ENCODE results near the gene ULBP3. TPM values are rescaled to one million over a fixed set of nuclear protein-coding genes. Genes with fewer than 3 reads are reported as not detected.

Gene ULBP3
- total RNA-seq: 15.9 and 18.5 TPM in 2 replicates

DNA sequence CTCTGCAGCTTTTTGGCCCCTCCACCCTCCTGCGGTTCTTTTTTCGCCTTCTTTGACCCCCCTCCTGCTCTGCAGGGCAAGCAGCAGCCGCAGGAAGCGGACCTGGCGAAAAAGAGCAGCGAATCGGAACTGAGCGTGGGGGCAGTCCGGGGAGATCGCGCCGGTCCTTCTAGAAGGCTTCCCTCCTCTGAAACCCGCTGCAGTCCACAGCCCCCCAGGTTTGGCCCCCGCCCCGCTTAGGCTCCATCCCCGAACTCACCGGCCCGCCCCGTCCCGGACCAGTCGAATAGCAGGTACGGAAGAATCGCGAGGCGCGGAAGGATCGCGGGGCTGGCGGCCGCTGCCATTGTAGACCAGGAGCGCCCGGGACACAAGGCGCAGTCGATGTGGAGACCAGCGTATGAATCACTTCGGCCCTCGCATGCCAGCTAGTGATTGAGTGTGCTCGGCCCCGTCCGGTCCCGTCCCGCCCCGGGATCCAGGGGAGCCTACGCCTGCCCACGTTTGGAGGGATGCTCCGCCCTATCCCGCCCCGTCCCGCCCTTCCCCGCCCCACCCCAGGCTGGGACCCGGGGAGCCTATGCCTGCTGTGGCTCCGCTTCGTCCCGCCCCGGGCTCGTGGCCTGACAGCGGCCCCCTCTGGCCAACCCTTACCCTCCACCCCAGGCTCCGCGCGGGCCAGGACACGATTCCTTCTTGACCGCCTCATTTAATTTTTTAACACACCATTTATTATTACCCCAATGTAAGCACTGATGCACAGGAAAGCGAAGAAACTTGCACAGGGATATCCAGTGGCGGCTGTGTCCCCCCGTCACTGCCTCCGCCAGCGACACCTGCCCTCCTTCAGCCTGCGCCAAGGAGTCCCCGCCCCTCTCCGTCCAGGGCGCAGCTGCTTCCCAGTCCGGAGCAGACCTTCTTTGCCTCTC lies at the start of gene ULBP3:
Gene ULBP3 (minus strand): TSS at position 402 of the 929 bp plus-strand sequence. CDS start 55 bp downstream, at position 347.

GRCh38 chr6:150025201-150025917 lies 43.6 kb downstream of the ULBP3 start, which contains the start of gene RAET1L:
TSS of gene RAET1L (minus strand) at chr6:150025532. CDS start at chr6:150025471, 61 bp downstream.

Other genes with a start within 250 kb of the ULBP3 start
- gene LRP11, start 204.8 kb downstream of the ULBP3 start, total RNA-seq: 28.2 and 30.6 TPM in 2 replicates
- gene RAET1E, start 171.0 kb downstream of the ULBP3 start, total RNA-seq: under 0.01 TPM in 1 of 2 replicates, not detected in the other
- gene RAET1G, start 146.0 kb downstream of the ULBP3 start, total RNA-seq: 1.0 and 1.8 TPM in 2 replicates
- 6.2 and 6.6 TPM in 2 replicates for gene ULBP2, start 127.1 kb downstream of the ULBP3 start, total RNA-seq
- gene ULBP1, start 105.2 kb downstream of the ULBP3 start, total RNA-seq: 3.6 and 4.0 TPM in 2 replicates
- gene RAET1L, start 43.6 kb downstream of the ULBP3 start, total RNA-seq: not detected in 2 replicates
- not detected in 2 replicates for gene PPP1R14C, start 73.9 kb upstream of the ULBP3 start, total RNA-seq